Fibroblast of the conjunctiva (primary cell): ENCODE results near the gene APOH.

ENCODE experiments used
- DNase-seq: peaks from one replicate; pipeline ENCODE4 v3.0.0-alpha.2; 2010; ENCODE audit warnings: low read depth

Gene APOH

GRCh38 chr17:66235377-66235994 is 6.3 kb upstream of the APOH start:
- DNase-seq = no peak

GRCh38 chr17:66234611-66235010 is 5.4 kb upstream of the APOH start:
- DNase-seq = no peak

- no peak for DNase-seq
Measured at GRCh38 chr17:66233023-66233753, 4.0 kb upstream of the APOH start.

- no peak for DNase-seq
Measured at GRCh38 chr17:66230922-66231591, 1.8 kb upstream of the APOH start.

DNA sequence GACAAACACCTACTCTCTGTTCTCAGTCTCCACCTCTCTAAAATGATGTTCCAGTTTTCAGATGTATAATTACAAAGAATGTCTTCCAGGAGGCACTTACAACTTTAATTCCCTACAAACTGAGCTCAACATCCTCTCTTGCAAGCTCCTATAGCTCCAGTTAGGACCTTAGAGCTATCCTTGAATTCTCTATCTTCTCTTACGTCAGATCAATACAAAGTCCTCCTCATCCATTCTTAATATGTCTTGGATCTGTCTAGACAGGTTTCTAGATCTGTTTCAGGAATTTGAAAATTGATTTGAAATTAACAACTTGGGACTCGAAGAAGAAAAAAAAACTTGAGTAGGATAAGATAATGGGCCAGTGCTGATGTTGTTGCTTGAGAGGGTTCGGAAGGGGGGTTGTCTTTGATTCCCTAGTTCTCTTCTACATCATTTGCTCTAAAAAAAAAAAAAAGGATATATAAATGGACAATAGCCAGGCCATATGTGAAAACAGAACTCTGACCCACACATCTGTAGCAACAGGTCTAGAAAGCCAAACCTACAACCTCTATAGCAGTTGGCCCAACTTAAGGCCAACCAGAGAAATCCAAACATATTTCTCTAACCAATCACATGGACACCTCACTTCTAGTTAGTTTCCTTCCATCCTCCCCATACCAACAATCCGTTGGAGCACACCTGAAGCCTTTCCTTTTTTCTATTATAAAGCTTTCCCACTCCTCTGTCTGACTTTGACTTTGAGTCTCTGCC is 746 bp upstream of the APOH start:
- DNase-seq = no peak

DNA sequence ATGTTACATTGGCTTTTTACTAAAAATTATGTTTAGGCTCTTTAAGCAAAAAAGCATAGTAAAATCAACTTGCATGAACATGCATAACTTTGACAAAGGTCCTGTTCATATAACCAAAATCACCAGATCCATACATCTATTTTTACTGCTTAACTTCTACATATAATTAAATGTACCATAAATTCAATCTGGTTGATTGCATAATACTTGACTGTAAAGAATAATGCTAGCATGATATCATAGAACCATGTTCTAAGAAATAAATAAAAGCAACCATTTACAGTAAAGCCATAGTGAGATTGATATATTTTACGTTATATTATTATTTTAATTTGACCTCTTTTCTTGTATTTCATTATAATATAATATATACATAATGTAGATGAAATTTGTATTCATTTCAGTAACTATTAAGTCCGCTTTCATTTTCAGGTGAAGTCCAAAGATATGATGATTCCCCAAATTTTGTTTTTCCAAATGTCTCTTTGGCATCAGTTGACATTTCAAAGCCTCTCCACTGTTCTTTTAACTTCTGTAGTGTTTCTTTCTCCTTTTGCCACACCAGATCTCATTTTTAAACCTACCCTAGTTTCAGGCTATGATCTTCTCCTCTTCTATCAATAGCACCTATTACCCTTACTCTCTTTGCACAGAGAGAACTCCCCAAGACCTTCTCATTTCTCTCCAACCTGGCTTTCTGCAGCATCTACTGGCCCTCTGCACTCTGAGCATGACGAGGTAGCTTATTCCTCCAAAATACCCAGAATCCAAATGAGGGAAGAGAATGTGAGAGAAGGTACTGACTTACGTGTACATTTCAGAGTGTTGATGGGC is 1.8 kb downstream of the APOH start:
- no peak for DNase-seq

DNA sequence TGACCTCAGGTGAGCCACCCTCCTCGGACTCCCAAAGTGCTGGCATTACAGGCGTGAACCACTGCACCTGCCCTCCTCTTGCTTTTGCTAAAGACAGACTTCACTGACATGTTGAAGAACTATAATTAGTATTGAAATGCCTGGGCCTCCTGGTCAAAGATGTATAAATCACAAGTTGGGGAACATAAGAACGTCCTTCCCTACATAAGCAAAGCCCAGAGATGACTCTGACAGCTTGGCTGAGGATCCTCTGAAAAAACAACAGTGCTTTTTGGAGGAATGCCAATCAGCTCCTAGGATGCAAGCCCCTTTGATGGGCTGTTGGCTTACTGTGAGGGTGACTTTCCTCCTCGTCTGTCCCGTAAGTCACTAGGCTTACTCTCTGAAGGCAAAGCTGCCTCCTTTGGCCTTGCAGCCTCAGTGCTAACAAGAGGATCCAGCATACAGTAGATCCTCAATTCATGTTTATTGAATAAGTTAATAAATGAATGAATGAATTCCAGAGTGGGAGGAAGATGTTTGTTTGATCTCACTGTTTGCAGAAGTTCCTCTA is 6.3 kb downstream of the APOH start:
- DNase-seq = no peak

- no peak for DNase-seq
Measured at GRCh38 chr17:66221755-66222530, 7.3 kb downstream of the APOH start.

DNA sequence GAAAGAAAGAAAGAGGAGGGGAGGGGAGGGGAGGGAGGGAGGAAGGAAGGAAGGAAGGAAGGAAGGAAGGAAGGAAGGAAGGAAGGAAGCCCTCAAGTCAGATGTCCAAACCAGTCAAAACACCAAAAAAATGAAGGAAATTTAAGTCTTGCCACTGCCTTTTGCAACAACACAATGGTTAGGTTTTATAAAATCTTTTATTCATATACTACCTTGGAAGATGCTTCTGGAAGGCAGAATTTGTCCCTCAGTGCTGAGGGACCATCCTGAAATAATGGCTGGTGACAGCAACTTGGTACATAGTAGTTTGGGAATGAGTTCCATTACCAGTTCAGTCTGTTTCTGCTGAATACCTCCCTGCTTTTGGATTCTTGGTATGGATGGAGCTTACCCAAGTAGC is 7.9 kb downstream of the APOH start:
- DNase-seq = no peak

GRCh38 chr17:66220079-66220835 is 9.0 kb downstream of the APOH start:
- DNase-seq = no peak

DNA sequence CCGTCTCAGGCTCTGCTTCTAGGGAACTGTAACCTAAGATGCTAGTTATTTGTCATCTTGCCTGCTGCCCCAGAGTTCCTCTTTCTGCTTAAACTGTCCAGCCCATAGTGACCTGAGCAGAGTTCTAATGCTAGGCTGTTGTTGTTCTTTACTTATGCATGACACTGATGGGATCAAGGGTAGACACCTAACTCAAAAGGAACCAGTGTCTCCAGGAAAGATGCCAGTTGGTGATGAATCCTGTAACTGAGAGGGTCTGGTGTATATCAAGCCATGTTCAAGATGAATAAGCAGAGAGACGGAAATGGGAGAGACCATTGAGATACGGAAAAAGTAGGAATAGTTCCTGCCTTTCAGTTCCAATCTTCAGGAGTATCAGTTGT is 13.7 kb downstream of the APOH start:
- DNase-seq = no peak

GRCh38 chr17:66214884-66215528 is 14.2 kb downstream of the APOH start:
- DNase-seq = no peak

DNA sequence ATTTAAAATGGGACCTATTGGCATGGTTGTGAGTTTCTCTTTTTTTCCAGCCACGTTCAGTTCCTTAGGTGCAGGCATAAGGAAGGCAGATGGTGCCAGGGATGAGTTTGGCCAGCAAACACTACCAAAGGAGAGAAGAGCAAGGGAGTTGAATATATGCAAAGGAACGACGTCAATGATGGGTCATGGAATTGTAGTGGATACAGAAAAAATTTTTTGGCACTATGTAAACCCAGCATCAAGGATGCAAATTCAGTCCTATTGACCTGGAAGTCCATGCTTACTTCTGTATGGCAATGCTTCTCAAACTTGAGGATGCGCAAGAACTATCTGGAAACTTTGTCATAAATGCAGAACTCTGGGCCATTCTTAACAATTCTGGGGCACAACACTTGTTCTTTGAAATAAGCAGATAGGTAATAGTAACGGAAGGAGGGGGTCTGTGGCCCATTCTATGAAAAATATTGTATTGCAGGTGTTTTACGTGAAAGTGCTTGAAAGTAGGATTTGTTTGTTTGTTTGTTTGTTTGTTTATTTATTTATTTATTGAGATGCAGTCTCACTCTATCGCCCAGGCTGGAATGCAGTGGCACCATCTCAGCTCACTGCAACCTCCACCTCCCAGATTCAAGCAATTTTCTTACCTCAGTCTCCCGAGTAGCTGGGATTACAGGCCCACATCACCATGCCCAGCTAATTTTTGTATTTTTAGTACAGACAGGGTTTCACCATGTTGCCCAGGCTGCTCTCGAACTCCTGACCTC is 18.0 kb downstream of the APOH start:
- no peak for DNase-seq

GRCh38 chr17:66210208-66210574 is 19.0 kb downstream of the APOH start:
- DNase-seq = no peak

DNA sequence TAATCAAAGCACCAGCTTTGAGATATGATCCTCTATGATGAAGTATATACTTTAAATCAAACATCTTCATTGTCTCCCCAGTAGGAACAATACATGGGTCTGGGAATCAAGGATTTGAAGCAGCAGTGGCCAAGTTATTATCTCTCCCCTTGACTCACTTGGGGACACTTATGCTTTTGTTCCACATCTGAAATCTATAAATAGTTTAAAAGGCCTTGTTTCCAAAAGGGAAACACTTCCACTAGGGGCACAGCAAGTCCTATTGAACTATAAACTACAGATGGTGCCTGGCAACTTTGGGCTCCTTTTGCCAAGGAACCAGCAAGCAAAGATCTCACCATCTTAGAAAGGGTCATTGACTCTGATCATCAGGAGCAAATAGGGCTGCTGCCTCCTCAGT is 21.3 kb downstream of the APOH start:
- DNase-seq = no peak

- DNase-seq = no peak
Measured at GRCh38 chr17:66203274-66204015, 25.8 kb downstream of the APOH start.

DNA sequence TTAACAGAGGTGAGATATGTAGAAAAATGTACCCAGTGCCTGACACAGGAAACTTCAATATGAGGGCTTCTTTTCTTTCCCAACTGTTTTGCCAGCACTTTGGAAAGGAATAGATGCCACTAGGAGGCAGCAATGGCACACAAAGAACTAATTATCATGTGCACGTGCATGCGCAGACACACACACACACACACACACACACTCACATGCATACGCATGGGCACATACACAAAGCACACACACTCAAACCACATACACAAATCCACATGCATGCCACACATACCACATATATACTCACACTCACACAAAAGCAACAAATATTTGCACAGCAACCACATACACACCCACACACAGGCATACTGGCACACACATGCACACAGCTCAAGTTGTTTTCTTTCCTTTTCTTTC is 28.5 kb downstream of the APOH start:
- DNase-seq = peak; percentile 71

GRCh38 chr17:66198242-66198641 is 31.0 kb downstream of the APOH start:
- no peak for DNase-seq
